ENCODE data around the gene MAPKAP1. TPM values are rescaled to one million over a fixed set of nuclear protein-coding genes. Genes with fewer than 3 reads are reported as not detected.
"Not testable (repeated sequence)": the region's sequence is repeated elsewhere in the genome, so short reads cannot be mapped to it uniquely, and the experiment has no call there.

MAPKAP1 gene
- total RNA-seq, 1 donor from 2014 or later = 146 TPM

GRCh38 chr9:125743682-125744428, 36.8 kb upstream of the MAPKAP1 start:
- intact Hi-C loops (cut with micrococcal nuclease) = no loop called here
- no peak for ATAC-seq
- DNase-seq = no peak

GRCh38 chr9:125742657-125743056, 35.6 kb upstream of the MAPKAP1 start:
- intact Hi-C loops (cut with micrococcal nuclease) = no loop called here
- DNase-seq (no peak), ATAC-seq (no peak)

GRCh38 chr9:125739436-125739835, 32.4 kb upstream of the MAPKAP1 start:
- no peak for ATAC-seq
- DNase-seq = no peak
- intact Hi-C loops (cut with micrococcal nuclease) = no loop called here

GRCh38 chr9:125732562-125732961, 25.6 kb upstream of the MAPKAP1 start:
- DNase-seq (no peak), ATAC-seq (no peak)
- intact Hi-C loops (cut with micrococcal nuclease) = no loop called here

- no peak for ATAC-seq
- no peak for DNase-seq
- intact Hi-C loops (cut with micrococcal nuclease) = no loop called here
Observed at GRCh38 chr9:125730168-125730567, 23.2 kb upstream of the MAPKAP1 start.

- no peak for DNase-seq
- intact Hi-C loops (cut with micrococcal nuclease) = no loop called here
- no peak for ATAC-seq
Observed at GRCh38 chr9:125726456-125727132, 19.6 kb upstream of the MAPKAP1 start.

GRCh38 chr9:125707472-125707804, 430 bp upstream of the MAPKAP1 start:
- DNase-seq = no peak
- intact Hi-C loops (cut with micrococcal nuclease) = no loop called here
- ATAC-seq = no peak

- ATAC-seq (no peak), DNase-seq (no peak)
- intact Hi-C loops (cut with micrococcal nuclease) = no loop called here
Observed at GRCh38 chr9:125705893-125706292, 1.1 kb downstream of the MAPKAP1 start.

GRCh38 chr9:125703662-125704061, 3.3 kb downstream of the MAPKAP1 start:
- ATAC-seq (no peak), DNase-seq (no peak)
- intact Hi-C loops (cut with micrococcal nuclease) = no loop called here

- ATAC-seq (no peak), DNase-seq (no peak)
- intact Hi-C loops (cut with micrococcal nuclease) = no loop called here
Observed at GRCh38 chr9:125701351-125701750, 5.7 kb downstream of the MAPKAP1 start.

- DNase-seq (no peak), ATAC-seq (no peak)
- intact Hi-C loops (cut with micrococcal nuclease) = no loop called here
Observed at GRCh38 chr9:125700791-125701190, 6.2 kb downstream of the MAPKAP1 start.

- intact Hi-C loops (cut with micrococcal nuclease) = no loop called here
- DNase-seq (no peak), ATAC-seq (no peak)
Observed at GRCh38 chr9:125699870-125700269, 7.1 kb downstream of the MAPKAP1 start.

GRCh38 chr9:125696106-125696647, 10.8 kb downstream of the MAPKAP1 start:
- DNase-seq (no peak), ATAC-seq (no peak)
- intact Hi-C loops (cut with micrococcal nuclease) = no loop called here

- ATAC-seq; intact Hi-C loops (cut with micrococcal nuclease); DNase-seq: not testable (repeated sequence)
Observed at GRCh38 chr9:125695548-125695947, 11.5 kb downstream of the MAPKAP1 start.

GRCh38 chr9:125694478-125694877, 12.5 kb downstream of the MAPKAP1 start:
- no peak for DNase-seq
- no peak for ATAC-seq
- intact Hi-C loops (cut with micrococcal nuclease) = no loop called here

- intact Hi-C loops (cut with micrococcal nuclease); DNase-seq; ATAC-seq: not testable (repeated sequence)
Observed at GRCh38 chr9:125693492-125693891, 13.5 kb downstream of the MAPKAP1 start.

- ATAC-seq (no peak), DNase-seq (no peak)
- intact Hi-C loops (cut with micrococcal nuclease) = no loop called here
Observed at GRCh38 chr9:125691869-125692268, 15.1 kb downstream of the MAPKAP1 start.

GRCh38 chr9:125690679-125691078, 16.3 kb downstream of the MAPKAP1 start:
- no peak for ATAC-seq
- intact Hi-C loops (cut with micrococcal nuclease) = no loop called here

GRCh38 chr9:125687163-125687863, 19.7 kb downstream of the MAPKAP1 start:
- no peak for DNase-seq
- intact Hi-C loops (cut with micrococcal nuclease) = no loop called here
- no peak for ATAC-seq

More at GRCh38 chr9:125690679-125691078, 16.3 kb downstream of the MAPKAP1 start:
- DNase-seq = no peak

GRCh38 chr9:125685167-125685566, 21.8 kb downstream of the MAPKAP1 start:
- intact Hi-C loops (cut with micrococcal nuclease) = no loop called here
- ATAC-seq = no peak

More at GRCh38 chr9:125685167-125685566, 21.8 kb downstream of the MAPKAP1 start:
- DNase-seq = no peak

All from left ventricle myocardium superior (tissue), 1 donor.